Measurements from ENCODE around the gene BCR.

Gene BCR

GRCh38 chr22:23258826-23259170, 78.5 kb downstream of the BCR start:
- Histone ChIP-seq H3K4me2 (ENCODE audit: low read depth, low read length, poor library complexity, severe bottlenecking) (no peak overlapping the region), H3K36me3 (ENCODE audit: low read length) (no peaks in the 10 kb centered on the region), H3K9me2 (replicated peaks; ENCODE audit: insufficient read depth, low read length) (no peaks in the 10 kb centered on the region), H3K27me3 (ENCODE audit: low read length) (no peaks in the 10 kb centered on the region), H2AFZ (ENCODE audit: low read depth, low read length, severe bottlenecking) (no peak overlapping the region), H3K9me3 (ENCODE audit: insufficient read depth, low read length) (no peaks in the 10 kb centered on the region), H4K20me1 (ENCODE audit: low read depth, low read length) (no peaks in the 10 kb centered on the region), H3F3A (ENCODE audit: insufficient read depth) (no peaks in the 10 kb centered on the region), H3K79me2 (ENCODE audit: insufficient read depth, low read length) (no peaks in the 10 kb centered on the region), H3K27ac (ENCODE audit: low read depth, low read length) (no peak overlapping the region), H3K9ac (ENCODE audit: low read length) (no peak overlapping the region), H3K4me3 (ENCODE audit: insufficient read depth, low read length, poor library complexity, severe bottlenecking) (no peak overlapping the region)
- TF ChIP-seq EZH2phosphoT487 (conservative IDR thresholded peaks at IDR 0.05; ENCODE audit: low read length) = no peak
- TF ChIP-seq, protein P1, sequence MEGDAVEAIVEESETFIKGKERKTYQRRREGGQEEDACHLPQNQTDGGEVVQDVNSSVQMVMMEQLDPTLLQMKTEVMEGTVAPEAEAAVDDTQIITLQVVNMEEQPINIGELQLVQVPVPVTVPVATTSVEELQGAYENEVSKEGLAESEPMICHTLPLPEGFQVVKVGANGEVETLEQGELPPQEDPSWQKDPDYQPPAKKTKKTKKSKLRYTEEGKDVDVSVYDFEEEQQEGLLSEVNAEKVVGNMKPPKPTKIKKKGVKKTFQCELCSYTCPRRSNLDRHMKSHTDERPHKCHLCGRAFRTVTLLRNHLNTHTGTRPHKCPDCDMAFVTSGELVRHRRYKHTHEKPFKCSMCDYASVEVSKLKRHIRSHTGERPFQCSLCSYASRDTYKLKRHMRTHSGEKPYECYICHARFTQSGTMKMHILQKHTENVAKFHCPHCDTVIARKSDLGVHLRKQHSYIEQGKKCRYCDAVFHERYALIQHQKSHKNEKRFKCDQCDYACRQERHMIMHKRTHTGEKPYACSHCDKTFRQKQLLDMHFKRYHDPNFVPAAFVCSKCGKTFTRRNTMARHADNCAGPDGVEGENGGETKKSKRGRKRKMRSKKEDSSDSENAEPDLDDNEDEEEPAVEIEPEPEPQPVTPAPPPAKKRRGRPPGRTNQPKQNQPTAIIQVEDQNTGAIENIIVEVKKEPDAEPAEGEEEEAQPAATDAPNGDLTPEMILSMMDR (IDR thresholded peaks at IDR 0.05; ENCODE audit: insufficient read depth, low read length, poor library complexity, severe bottlenecking) = no peak

DNA sequence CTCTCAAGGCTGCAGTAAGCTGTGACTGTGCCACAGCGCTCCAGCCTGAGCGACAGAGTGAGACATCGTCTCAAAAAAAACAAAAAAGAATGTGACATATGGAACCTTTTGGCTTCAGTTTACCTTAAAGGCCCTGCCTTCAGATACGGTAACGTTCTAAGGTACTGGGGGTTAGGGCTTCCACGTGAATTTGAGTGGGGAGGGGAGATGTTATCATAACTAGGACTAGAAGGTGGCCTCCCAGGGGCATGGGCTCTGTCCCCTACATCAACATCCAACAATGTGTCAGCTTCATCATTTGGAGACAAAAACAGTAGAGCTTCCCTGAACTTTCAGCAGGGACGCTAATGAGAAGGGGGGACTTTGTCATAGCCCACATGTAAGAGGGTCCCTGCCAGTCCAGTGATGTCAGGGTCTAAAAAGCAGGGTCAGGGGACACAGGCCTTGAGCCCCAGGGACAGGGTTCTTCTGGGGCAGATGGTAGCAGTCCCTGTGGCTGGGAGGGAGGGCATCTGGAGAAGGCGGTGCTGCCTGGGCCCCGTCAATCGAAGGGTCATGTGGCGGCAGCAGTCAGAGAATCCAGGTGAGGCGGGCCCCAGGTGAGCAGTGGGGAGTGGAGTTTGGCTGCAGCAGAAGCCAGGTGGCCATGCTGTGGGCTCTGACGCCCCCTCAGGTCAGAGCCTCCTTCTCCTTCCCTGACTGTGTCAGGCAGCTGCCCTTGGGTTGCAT, 79.8 kb downstream of the BCR start:
- no peak overlapping the region for H2AFZ ChIP-seq (ENCODE audit: low read depth, low read length, severe bottlenecking)
- no peaks in the 10 kb centered on the region for H3K9me3 ChIP-seq (ENCODE audit: insufficient read depth, low read length)
- H3K9ac ChIP-seq (ENCODE audit: low read length) = no peak overlapping the region
- no peaks in the 10 kb centered on the region for H3K79me2 ChIP-seq (ENCODE audit: insufficient read depth, low read length)
- TF ChIP-seq EZH2phosphoT487 (conservative IDR thresholded peaks at IDR 0.05; ENCODE audit: low read length) = no peak
- TF ChIP-seq, protein P1 (IDR thresholded peaks at IDR 0.05; ENCODE audit: insufficient read depth, low read length, poor library complexity, severe bottlenecking) = no peak
- H3K4me2 ChIP-seq (ENCODE audit: low read depth, low read length, poor library complexity, severe bottlenecking) = no peak overlapping the region
- no peaks in the 10 kb centered on the region for H4K20me1 ChIP-seq (ENCODE audit: low read depth, low read length)
- H3K27me3 ChIP-seq (ENCODE audit: low read length) = no peaks in the 10 kb centered on the region
- H3F3A ChIP-seq (ENCODE audit: insufficient read depth) = no peaks in the 10 kb centered on the region
- no peak overlapping the region for H3K4me3 ChIP-seq (ENCODE audit: insufficient read depth, low read length, poor library complexity, severe bottlenecking)
- H3K27ac ChIP-seq (ENCODE audit: low read depth, low read length) = no peak overlapping the region
- H3K36me3 ChIP-seq (ENCODE audit: low read length) = no peaks in the 10 kb centered on the region
- no peaks in the 10 kb centered on the region for H3K9me2 ChIP-seq (replicated peaks; ENCODE audit: insufficient read depth, low read length)

- no peak overlapping the region for H3K9ac ChIP-seq (ENCODE audit: low read length)
- H2AFZ ChIP-seq (ENCODE audit: low read depth, low read length, severe bottlenecking) = no peak overlapping the region
- no peaks in the 10 kb centered on the region for H3K36me3 ChIP-seq (ENCODE audit: low read length)
- H4K20me1 ChIP-seq (ENCODE audit: low read depth, low read length) = no peaks in the 10 kb centered on the region
- H3K79me2 ChIP-seq (ENCODE audit: insufficient read depth, low read length) = no peaks in the 10 kb centered on the region
- no peaks in the 10 kb centered on the region for H3F3A ChIP-seq (ENCODE audit: insufficient read depth)
- no peaks in the 10 kb centered on the region for H3K9me3 ChIP-seq (ENCODE audit: insufficient read depth, low read length)
- no peak overlapping the region for H3K27ac ChIP-seq (ENCODE audit: low read depth, low read length)
- TF ChIP-seq, protein P1 (IDR thresholded peaks at IDR 0.05; ENCODE audit: insufficient read depth, low read length, poor library complexity, severe bottlenecking) = no peak
- TF ChIP-seq EZH2phosphoT487 (conservative IDR thresholded peaks at IDR 0.05; ENCODE audit: low read length) = no peak
- H3K4me2 ChIP-seq (ENCODE audit: low read depth, low read length, poor library complexity, severe bottlenecking) = no peak overlapping the region
- H3K27me3 ChIP-seq (ENCODE audit: low read length) = no peaks in the 10 kb centered on the region
- no peak overlapping the region for H3K4me3 ChIP-seq (ENCODE audit: insufficient read depth, low read length, poor library complexity, severe bottlenecking)
- H3K9me2 ChIP-seq (replicated peaks; ENCODE audit: insufficient read depth, low read length) = no peaks in the 10 kb centered on the region
These were observed 80.6 kb downstream of the BCR start for GRCh38 chr22:23260645-23261581.
